MV-4-11 (cell line): ENCODE data around the gene CALCA.

ENCODE experiments used
- DNase-seq: peaks from one replicate; lab custom pipeline; 2025; lab: John Stamatoyannopoulos, UW

The CALCA gene

DNA sequence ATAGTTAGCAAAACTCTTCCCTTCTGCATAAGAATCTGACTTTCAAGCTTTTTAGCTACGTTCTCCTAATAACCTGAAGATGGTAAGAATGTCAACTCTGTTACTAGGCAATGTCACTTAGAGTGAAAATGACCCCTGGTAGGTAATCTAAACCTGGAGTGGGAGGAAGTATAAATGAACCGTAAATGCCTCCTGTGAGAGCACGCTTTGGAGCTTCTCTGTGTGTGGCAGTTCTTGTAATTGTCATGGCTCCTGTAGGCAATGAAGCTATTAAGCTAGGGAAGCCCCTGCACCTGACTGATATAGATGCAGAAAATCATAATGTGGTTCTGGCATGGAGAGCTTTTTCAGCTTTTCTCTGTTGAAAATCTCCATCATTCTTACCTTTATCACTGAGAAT is 29.4 kb downstream of the CALCA start:
- no peak for DNase-seq

- no peak for DNase-seq
These were observed 33.2 kb downstream of the CALCA start for GRCh38 chr11:14938936-14939335.

DNA sequence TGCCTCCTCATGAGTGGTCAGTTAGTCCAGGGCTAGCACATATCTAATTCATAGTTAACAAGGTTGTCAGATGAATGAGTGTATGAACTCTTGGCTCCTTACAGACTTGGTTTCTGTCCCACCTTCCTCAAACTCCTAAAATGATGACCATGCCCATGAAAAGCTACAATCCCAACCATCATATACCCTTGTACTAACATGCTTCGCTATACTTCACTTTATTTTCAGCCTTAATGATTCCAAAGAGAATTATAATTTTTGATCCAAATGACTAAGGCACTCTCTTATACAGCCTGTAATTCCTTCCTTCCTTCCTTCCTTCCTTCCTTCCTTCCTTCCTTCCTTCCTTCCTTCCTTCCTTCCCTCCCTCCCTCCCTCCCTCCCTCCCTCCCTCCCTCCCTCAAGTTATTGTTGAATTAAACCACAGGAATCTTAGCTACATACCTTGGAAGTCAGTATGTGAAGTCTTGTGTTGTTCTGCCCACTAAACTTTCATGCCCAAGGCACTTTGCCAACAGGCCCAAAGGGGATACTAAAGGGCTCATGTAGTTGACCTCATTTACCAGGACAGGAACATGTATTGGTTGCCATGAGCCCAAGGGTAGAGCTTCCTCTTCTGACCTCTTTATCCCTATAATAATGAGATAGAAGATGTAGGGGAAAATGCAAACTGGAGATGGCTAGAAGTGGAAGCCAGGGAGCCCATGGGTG is 37.4 kb downstream of the CALCA start:
- DNase-seq: no peak

DNA sequence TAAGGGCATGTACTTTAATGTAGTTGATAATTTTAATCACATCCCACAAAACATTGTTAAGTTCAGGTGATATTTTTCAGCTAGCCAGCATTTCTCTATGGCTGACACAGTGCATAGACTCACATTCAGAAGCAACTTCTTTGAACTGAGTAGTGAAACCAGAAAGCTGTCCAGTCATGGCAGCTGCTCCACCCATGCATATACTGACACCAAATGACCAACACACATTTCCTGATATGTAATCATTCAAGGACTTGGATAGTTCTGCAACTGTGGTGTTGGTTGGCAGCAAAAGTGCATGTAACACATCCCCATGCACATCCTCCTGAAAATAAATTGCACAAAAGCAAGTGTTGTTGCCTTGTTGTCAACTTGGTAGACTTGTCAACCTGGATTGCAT is 39.7 kb downstream of the CALCA start:
- no peak for DNase-seq

- no peak for DNase-seq
These were observed 41.8 kb downstream of the CALCA start for GRCh38 chr11:14930369-14930768.

DNA sequence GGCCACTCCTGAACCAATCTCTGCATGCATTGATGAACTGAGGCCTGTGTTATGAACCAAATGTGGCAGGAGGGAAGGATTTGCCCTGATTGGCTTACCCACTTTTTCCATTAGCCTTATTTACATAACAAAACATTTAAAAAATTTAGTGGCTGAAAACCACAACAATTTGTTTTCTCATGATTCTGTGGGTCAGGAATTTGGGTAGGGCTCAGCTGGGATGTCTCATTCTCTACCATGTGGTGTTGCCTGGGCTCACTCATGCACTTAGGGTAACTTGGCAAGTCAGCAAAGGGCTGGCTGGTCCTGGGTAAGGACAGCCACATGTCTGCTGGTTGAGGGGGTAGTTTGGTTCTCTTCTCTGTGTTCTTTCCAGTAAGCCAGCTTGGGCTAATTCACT is 45.0 kb downstream of the CALCA start:
- DNase-seq: no peak

- DNase-seq: no peak
These were observed 47.8 kb downstream of the CALCA start for GRCh38 chr11:14924318-14924717.
